Stimulated activated CD8-positive, alpha-beta memory T cell treated with anti-CD3 and anti-CD28 coated beads, Interleukin-7, amount 100 ng/mL, for 24 hours (primary cell): ENCODE measurements around the gene CCM2L.
A peak's percentile ranks its signal among the peaks of the same experiment; 100 is the strongest.

Experiments used
- DNase-seq: peaks from one replicate; pipeline ENCODE4 v3.0.0-alpha.2; 2020; ENCODE audit warnings: low read depth

Gene CCM2L

DNA sequence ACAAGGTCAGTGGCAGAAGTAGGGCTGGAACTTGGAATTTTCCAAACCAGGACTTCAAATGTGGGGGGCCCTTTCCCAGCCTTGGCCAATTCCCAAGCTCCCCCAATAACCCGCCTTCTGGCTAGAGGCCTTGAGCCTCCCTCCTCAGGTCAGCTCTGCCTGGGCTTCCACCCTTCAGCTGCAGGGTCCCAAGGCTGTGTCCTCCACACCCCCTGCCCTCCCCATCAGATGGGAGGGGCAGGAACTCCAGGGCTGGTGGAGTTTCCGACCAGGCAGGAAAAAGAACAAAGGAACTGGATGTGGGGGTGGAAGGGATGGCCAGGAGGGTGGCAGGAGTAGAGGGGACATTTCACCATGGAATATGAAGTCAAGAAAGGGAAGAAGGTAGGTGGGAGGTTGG, at the start of gene CCM2L:
TSS of gene CCM2L (plus strand) at position 338 of the 400 bp plus-strand sequence. CDS start at position 355, 17 bp downstream.
- no peak for DNase-seq

DNA sequence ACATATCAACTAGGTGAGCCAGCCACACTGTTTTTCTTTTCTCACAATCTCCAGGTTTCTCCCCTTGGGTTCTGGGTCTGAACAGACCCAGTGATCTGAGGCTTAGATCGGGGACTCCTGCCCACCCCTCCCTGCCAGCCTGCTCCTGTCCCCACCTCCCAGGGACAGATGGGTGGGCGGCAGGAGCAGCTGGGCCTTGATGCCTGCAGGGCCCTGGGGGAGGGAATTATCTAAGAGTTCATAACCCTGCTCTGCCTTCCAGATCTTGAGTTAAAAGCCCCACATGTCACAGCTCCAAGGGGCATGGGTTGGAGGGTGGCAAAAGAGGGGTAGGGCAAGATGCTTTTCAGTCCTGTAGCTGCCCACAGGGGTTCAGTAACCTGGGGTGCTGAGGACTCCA, 47.5 kb upstream of the CCM2L start:
- no peak for DNase-seq

DNA sequence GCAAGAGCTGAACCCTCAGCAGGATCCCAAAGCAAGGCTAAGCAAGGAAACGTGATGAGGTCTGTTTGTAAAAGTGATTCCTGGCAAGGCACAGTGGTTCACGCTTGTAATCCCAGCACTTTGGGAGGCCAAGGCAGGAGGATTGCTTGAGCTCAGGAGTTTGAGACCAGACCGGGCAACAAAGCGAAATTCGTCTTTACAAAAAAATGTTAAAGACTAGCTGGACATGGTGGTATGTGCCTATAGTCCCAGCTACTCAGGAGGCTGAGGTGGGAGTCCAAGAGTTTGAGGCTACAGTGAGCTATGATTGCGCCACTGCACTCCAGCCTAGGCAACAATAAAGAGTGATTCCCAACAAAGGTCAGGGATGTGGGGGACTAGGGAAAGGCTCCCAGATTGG, 46.3 kb upstream of the CCM2L start:
- DNase-seq, result no peak

DNA sequence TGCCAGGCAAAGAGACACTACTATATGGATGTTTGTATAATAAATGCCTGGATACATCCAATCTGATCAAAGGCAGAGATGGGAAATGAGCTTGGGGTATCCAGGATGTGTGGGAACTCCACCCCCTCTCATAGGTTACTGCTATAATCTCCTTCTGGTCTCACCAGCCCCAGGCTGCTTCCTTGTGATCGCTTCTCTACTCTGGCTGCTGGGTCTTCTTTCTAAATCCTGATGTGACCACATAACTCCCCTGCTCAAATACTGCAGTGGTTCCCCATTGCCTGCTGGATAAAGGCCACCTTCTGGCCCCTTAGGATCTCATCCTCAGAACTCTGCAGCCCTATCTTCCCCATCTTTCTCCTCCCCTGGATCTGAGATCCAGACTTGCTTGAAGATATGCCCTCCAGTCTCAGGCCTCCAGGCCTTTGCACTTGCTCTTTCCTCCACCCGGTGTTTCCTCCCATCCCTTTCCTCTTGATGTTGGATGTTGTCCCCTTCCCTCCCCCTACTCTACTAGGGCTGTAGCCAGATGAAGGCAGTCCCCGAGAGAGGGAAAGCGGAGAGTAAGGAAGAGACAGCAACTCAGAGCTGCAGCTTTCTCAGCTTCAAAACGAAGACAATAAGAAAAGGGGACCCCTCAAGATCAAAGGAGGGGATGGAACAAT, 43.1 kb upstream of the CCM2L start:
- no peak for DNase-seq

DNA sequence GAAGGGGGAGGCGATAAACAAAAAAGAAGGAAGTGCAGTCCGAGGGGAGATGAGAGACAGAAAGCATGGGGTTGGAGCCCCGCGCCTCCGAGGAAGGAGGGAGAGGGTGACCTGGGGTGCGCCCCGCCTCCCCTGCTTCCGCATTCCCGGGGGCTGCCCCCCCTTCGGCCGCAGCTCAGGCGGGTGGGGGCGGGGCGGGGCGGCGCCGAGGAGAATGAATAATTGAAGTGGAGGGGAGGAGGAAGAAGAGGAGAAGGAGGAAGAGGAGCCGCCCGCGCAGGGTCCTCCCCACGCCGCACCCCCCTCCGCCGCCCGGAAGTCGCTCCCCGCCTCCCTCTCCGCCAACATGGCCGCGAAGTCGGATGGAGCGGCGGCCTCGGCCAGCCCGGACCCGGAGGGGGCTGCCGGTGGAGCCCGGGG, 42.4 kb upstream of the CCM2L start, which contains the start of gene XKR7:
TSS of gene XKR7 (plus strand) at position 322 of the 420 bp plus-strand sequence. CDS start at position 347, 25 bp downstream.
- no peak for DNase-seq

DNA sequence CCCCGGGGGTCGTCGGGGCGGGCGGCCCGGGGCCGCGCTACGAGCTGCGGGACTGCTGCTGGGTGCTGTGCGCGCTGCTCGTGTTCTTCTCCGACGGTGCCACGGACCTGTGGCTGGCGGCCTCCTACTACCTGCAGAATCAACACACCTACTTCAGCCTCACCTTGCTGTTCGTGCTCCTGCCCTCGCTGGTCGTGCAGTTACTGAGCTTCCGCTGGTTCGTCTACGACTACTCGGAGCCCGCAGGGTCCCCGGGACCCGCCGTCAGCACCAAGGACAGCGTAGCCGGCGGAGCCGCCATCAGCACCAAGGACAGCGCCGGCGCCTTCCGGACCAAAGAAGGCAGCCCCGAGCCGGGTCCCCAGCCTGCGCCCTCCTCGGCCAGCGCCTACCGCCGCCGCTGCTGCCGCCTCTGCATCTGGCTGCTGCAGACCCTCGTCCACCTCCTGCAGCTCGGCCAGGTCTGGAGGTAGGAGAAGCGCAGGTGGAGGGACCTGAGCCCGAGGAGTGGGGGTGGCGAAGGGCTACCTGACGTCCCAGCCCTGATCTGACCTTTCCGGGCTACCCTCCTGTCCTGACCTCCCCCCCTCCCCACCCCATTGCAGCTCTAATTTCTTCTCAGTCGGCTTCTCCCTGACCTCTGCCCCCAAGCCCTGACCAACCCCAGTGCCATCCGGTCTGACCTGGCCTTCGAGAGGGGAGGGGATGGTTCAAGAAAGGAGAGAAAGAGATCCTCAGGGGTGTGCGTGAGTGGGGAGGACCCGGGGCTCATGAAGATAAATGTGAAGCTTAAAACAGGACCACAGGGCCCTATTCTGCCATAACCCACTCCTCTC, 41.7 kb upstream of the CCM2L start:
- DNase-seq, result peak; percentile 66

DNA sequence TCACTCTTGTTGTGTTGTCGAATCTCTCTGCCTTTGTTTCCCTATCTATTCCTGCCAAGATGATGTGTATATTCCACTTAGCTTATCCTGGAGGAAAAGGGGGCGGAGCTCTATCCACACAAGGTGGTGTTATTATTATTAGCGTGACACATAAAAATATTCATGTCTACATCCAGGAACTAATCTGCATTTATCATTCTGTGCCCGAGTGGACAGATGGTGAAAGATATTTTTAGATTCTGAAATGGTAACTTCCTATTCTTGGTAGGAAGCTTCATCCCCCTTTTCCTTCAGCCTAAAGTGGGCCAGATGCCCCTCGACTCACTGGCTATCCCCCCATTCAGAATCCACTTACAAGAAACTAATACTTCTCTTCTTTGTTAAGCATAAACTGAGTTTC, 40.2 kb upstream of the CCM2L start:
- DNase-seq, result no peak

DNA sequence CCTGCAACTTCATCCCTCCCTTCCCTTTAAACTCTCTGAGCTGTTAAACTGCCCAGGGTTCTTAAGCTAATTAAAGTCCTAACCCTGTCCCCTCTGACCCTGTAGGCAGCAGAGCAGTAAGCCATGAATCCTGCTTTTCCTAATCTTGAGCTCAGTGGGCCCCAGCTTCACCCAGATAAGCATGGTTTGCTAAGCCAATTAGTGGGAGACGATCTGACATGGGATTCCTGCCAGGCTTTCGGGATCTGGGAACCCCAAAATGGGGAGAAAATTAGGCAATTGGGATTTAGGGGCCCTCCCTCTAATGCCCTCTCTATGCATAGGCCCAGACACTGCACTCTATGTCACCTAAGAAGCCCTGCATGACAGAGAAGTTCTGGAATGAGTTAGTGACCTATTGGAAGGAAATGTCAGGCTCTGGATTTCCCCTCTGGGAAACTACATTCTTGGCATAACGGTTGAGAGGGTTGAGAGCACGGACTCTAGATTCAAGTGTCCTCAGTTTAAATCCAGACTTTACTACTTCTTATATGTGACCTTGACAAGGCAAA, 37.7 kb upstream of the CCM2L start:
- DNase-seq, result no peak

DNA sequence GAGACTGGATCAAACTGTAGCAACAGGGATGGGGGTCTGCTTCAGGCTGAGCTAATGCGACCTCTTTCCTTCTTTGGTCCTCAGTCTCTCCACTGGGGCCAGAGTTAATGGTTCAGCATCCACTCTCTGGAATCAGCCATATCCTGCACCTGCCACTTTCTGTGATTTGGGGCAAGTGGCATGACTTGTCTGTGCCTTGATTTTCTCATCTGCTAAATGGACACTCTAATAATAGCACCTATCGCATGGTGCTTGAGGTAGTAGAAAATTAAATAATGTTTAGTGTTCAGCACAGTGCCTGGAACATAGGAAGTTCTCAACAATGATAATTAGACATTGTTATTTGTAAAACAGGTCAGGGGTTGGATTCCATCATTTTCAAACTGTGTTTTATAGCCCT, 35.9 kb upstream of the CCM2L start:
- no peak for DNase-seq

DNA sequence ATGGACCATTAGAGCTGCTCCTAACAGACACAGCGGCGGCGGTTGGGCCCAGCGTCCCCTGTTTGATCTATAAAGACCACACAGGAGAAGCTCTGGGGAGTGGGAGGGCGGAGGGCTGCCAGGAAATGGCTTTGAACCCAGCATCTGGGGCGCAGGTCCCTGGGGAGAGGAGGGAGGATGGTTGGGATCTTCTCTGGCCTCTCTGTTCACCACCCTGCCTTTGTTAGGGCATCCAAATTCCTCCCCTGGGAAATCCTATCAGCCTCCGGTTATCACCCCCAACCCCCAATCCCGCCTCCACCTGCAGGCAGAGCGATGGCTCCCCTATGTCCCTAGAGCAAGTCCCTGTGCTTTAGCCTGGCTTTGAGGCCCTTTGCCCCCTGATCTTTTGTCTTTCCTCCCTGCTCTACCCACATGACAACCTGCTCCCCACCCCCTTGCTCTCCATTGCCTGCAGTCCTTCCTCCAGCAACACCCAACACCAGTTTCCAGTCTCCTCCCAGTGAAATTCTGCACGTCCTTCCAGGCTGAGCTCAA, 35.2 kb upstream of the CCM2L start:
- no peak for DNase-seq

DNA sequence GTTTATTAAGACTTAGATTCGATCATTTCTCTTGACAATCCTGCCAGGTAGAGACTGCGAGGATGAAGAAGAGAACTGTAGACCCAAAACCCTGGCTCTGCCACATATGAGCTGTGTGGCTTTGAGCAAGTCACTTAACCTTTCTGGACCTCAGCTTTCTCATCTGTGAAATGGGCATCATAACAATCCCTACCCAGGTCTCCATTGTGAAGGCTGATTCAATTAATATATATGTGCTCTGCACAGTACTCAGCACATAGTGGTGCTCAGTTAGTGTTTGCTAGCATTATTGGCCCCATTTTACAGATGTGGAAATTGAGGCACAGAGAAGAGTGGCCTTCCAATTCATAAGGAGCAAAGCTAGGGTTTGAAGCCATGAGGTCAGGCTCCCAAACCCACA, 34.4 kb upstream of the CCM2L start:
- DNase-seq, result no peak

DNA sequence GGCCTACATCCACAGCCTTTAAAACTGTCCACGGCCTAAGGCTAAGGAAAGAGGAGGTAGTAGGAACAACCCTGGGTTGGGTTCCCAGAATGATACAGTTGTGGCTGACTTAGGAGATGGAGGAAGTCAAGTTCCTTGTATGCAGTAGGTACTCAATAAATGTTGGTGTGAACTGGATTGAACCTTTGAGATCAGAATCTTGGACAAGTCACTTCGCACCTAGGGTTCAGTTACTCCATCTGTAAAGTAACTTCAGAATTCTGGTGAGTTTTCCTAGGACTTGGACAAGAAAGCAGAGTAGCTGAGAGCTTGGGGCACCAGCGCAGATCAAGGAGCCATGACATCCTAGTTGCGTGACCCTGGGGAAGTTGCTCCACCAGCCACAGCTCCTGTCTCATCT, 33.2 kb upstream of the CCM2L start:
- DNase-seq, result no peak

DNA sequence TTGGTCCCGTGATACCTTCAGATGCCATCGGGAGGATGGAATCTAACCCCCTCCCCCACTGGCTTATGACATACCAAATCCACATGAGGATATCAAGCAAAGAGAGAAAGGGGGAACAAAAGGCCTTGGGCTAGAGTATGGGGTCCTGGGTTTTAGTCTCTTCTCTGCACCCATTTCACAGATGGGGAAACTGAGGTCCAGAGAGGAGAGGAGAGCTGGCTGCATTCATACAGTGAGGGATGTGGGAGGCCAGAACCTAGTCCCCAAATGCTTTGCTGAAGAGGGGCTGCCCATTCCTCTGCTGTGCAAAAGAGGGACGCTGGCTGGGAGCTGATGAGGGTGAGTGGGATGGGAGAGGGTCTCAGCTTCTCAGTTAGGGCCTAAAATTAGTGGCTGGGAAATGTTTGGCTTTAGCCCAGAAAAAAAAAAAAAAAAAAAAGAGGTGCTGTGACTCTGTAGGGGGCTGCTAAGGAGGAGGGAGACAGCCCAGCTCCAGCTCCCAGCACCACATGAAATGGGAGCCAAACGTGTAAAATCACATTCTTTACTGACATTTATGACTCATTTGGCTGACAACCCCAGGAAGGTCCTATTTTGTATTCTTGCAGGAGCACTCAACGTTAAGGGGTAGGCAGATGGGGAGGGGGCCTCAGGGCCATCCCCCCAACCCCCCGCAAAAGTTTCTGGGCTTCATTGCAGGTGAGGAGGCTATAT, 30.4 kb upstream of the CCM2L start:
- no peak for DNase-seq

DNA sequence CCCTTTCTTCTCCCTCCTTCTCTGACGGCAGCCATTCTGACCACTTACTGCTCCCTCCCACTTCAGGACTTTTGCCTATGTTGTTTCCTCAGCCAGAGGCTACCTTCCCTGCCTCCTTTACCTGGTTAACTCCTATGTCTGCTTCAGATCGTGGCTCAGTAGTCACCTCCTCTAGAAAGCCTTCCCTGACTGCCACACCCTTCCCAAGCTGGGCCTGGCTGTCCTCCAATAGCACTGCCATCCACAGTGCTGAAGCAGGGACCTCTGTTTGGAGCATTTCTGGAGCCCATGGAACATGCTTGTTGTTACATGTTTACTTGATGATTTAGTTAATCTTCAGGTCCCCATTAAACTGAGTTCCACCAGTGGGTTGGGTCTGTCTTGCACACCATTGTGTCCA, 28.5 kb upstream of the CCM2L start:
- no peak for DNase-seq

DNA sequence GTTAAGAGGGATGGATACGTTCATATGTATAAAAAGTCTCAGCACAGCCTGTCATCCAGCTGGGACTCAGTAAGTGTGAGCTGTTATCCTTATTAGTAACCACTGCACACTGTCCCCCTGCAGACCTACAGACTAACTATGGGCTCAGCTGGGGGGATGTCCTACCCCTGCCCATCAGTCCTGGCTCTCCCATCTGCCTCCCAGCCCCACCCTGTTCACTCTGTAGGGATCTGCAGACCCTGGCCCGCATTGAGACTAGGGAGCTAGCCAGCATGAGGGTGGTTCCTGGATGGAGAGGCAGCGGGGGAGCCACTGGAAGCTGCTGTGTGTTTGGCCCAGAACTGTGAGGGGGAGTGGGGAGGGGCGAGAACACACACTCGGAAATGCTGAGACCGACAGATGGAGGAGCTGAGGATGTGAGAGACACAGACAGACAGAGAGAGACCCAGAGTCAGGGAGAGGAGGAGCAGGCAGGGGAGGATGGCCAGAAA, 25.2 kb upstream of the CCM2L start:
- no peak for DNase-seq

DNA sequence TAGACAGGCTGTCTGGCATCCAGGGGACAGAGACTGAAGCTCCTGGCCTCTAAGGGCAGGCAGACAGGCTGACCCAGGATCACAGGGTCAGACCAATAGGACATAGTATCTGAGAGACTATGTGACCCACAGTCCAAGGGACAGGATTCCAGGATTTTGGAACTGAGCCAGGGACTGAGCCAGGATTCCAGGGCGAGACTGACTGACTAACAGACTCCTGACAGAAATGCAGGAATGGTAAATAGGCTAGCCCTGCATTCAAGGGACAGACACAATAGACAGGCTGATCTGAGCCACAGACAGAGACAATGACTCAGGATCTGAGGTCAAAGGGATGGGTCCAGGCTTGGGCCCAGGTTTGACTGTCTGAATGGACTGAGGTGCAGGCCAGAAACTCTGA, 22.5 kb upstream of the CCM2L start:
- DNase-seq, result no peak

DNA sequence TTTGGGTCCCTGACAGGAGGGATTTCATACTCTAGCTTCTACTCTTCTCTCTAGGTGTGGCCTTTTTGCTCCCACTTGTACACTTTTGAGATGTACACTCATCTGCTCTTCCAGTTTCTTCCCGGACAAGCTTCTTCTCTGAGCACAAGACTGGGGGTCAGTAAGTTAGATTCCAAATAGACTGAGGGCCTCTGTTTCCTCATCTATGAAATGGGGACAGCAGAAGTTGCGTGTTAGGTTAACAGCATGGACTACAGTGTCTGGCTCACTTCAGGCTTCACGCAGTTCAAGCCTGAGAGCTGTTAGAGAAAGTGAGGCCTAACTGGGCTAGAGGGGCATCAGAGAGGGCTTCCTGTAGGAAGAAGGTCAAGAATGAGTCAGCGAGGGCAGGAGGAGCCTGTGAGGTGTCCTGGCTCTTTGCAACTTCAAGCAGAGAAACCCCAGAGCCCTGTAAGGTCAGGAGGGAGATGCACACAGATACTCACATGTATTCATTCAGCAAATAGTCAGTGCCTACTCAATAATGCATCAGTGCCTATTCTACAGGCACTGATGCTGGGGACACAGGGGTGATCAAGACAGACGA, 21.7 kb upstream of the CCM2L start:
- DNase-seq, result no peak

DNA sequence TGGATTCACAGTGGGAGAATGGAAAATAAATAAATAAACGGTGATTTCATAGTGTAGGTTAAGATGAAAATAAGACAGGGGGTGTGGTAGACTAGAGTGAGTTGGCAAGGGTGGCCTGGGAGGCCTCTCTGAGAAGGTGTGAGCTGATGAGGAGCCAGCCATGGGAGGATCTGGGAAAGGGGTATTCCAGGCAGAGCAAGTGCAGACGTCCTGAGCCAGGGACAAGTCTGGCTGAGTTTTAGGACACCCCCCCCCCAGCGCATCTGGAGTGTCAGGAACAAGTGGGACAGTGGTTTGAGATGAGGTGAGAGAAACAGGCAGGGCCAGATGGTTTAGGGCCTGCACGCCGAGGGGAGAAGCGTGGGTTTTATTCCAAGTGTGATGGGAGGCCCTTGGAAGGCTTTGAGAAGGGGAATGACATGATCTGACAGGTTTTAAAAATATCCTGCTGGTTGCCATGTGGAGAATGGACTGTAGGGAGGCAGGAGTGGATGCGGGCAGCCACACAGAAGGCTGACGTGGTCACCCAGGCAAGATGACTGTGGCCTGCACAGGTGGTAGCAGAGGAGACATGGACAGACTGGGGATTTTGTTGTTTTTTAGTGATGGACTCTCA, 21.1 kb upstream of the CCM2L start:
- no peak for DNase-seq

DNA sequence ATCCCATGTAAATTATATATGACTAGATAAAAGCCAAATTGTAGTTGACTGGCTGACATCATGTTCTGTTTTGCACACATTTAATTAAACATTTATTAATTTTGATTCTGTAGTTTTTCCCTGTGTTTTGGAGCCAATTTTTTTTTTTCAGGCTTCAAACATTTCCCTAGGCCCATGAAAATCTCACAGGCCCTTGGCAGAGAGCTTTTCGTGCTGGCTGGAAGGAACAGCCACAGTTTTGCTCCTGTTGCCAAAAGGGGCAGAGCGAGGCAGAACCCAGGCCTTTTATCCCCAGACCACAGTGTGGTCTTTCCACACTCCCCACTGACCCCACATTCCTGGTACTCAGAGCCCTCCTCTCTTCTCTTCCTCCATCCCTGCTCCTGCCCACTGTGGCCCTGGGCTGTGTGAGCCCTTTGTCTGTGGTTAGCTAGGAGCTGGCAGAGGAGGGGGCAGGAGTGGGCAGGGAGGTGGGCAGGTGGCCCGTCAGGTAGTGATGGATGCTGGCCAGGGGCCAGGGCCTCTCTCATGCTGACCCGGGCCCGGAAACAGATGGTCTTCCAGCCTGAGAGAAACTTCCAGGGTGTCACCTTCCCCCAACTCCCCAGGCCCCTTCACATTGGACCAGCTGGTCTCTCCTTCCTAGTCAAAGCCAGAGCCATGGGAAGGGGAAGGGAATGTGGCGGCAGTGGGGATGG, 19.4 kb upstream of the CCM2L start:
- no peak for DNase-seq

DNA sequence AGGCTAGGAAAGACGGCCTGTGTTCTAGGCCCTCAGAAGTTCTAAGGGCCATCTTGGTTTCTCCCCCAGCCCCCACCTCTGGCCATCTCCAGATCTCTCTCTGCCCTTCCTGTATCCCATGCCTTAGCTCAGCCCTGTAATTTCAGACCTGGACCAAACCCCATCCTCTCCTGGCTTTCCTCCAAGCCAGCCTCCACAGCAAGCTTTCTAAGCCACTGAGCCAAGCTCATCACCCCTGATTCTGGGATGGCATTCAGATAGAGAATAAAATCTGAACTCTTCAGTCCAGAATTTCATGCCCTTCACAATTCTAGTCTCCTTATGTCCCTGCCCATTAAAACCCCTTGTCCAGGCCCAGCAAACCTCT, 18.9 kb upstream of the CCM2L start:
- DNase-seq, result no peak

DNA sequence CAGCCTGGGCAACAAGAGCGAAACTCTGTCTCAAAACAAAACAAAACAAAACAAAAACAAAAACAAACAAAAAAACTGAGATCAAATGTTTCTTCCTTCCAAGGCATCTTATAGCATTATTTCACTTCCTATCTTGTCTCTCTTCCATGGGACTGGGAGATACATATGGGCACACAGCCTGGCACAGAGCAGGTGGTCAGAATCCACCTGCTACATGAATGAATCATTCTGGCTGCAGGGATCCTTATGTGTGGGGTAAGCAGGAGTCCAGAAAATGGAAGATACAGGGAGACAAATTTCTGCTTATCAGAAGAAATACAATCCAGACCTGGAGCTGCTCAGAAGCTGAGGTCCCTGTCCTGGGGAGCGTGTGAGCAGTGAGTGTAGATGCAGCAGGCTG, 18.2 kb upstream of the CCM2L start:
- no peak for DNase-seq
